Suprapubic skin (tissue), 4 donors: ENCODE data around the gene ZNF624.

Experiments
- EP300 ChIP-seq: sonication (generic); formaldehyde crosslinking; IDR thresholded peaks from one replicate; pipeline ENCODE4 v1.6.1; 2017; ENCODE audit warnings: antibody characterized with exemption
- POLR2AphosphoS5 ChIP-seq, 3 donors: sonication (generic); formaldehyde crosslinking; IDR thresholded peaks; one replicate each; pipeline ENCODE4 v1.6.1; 2017; ENCODE audit warnings: antibody characterized with exemption in 3 of 3
- TF ChIP-seq, protein P1 (sequence below), 2 donors: fragments of 200-600 bp in 1 of 2; fragments of 450-650 bp in 1 of 2; sonication (generic) in 1 of 2; IDR thresholded peaks; one replicate each; pipeline ENCODE4 v1.5.1; 2016 to 2019; ENCODE audit warnings: antibody characterized with exemption in 2 of 2, mild to moderate bottlenecking in 1 of 2, moderate library complexity in 1 of 2

DNA sequence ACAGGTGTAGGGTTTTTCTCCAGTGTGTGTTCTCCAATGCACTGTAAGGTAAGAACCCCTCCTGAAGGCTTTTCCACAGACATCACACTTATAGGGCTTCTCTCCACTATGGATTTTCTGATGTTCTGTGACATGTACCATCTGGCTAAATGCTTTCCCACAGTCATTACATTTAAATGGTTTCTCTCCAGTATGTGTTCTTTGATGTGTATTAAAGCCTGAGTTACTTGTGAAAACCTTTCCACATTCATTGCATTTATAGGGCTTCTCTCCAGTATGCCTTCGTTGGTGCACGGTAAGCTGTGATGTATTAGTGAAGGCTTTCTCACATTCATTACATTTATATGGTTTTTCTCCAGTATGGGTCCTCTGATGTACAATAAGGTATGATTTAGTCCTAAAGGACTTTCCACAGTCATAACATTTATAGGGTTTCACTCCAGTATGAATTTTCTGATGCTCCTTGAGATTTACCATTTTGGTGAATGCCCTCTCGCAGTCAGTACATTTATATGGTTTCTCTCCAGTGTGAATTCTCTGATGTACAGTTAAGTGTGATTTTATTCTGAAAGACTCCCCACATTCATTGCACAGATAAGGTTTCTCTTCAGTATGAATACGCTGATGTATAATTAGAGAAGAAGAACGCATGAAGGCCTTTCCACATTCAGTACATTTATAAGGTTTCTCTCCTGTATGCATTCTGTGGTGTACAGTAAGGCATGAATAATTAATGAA lies 30.9 kb downstream of the ZNF624 start:
- TF ChIP-seq, protein P1, sequence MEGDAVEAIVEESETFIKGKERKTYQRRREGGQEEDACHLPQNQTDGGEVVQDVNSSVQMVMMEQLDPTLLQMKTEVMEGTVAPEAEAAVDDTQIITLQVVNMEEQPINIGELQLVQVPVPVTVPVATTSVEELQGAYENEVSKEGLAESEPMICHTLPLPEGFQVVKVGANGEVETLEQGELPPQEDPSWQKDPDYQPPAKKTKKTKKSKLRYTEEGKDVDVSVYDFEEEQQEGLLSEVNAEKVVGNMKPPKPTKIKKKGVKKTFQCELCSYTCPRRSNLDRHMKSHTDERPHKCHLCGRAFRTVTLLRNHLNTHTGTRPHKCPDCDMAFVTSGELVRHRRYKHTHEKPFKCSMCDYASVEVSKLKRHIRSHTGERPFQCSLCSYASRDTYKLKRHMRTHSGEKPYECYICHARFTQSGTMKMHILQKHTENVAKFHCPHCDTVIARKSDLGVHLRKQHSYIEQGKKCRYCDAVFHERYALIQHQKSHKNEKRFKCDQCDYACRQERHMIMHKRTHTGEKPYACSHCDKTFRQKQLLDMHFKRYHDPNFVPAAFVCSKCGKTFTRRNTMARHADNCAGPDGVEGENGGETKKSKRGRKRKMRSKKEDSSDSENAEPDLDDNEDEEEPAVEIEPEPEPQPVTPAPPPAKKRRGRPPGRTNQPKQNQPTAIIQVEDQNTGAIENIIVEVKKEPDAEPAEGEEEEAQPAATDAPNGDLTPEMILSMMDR (IDR thresholded peaks at IDR 0.05): no peak
- TF ChIP-seq EP300 (no peak), POLR2AphosphoS5 (IDR thresholded peaks at IDR 0.05) (no peak)
